Retinal pigment epithelial cell (primary cell): Measurements from ENCODE around the gene NELFE.
"Not testable (repeated sequence)": the region's sequence is repeated elsewhere in the genome, so short reads cannot be mapped to it uniquely, and the experiment has no call there.

ENCODE experiments used
- DNase-seq: peaks from one replicate; pipeline ENCODE4 v3.0.0-alpha.2; 2010; ENCODE audit warnings: low read depth
- H3K4me3 ChIP-seq: 2 replicates; pipeline ENCODE4 v1.5.1; 2011; ENCODE audit warnings: mild to moderate bottlenecking, low read length, control low read depth, moderate library complexity
- CTCF ChIP-seq: conservative IDR thresholded peaks from 2 replicates; pipeline ENCODE4 v1.5.1; 2011; ENCODE audit warnings: low read depth, low read length, control low read depth, inconsistent platforms

The NELFE gene

GRCh38 chr6:31920811-31921210 is 38.0 kb downstream of the NELFE start:
- no peak for TF ChIP-seq CTCF
- no peak for DNase-seq
- no peak overlapping the region for H3K4me3 ChIP-seq

DNA sequence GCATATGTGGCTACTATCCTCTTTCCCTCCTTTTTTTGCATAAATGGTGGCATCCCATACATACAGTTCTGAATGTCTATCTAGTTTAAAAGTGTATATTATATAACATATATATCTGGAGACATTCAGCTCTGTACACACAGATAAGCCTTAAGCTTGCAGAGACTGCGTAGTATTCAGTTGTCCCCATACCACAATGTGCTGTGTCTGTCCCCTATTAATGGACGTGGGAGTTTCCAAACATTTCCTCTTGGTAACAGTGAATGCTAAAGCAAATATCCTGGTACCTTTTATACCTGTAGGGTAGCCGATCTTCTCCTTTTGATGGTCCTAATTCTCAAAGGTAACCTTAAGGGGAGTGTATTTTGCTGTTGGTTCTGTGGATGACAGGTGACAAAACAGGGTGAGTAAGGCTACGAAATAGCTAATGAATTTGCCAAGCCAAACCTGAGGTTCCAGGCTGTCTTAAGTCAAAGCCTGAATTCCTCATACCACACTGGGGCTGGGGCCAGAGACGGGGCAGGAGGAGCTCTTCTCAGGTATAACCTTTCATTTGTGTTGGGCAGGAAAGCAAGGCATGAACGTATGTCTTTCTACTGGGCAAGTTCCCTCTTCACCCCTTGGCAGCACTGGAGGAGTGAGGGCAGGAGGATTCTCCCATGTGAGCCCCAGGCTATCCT is 39.0 kb downstream of the NELFE start:
- DNase-seq, result no peak
- TF ChIP-seq CTCF, result no peak
- no peak overlapping the region for H3K4me3 ChIP-seq

DNA sequence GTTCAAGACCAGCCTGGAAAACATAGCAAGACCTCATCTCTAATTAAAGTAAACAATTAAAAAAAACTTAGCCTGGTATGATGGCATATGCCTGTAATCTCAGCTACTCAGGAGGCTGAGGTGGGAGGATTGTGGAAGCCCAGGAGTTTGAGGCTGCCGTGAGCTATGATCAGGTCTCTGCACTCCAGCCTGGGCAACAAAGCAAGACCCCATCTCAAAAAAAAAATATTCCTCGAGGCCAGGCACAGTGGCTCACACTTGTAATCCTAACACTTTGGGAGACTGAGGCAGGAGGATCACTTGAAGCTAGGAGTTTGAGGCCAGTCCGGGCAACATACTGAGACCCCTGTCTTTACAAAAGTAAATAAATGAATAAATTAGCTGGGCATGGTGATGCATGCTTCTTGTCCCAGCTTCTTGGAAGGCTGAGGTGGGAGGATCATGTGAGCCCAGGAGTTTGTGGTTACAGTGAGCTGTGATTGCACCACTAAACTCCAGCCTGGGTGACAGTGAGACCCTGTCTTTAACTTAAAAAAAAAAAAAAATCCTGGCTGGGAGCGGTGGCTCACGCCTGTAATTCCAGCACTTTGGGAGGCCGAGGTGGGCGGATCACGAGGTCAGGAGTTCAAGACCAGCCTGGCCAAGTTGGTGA is 40.6 kb downstream of the NELFE start:
- no peak for TF ChIP-seq CTCF
- H3K4me3 ChIP-seq, result no peak overlapping the region
- no peak for DNase-seq

- DNase-seq, result no peak
- TF ChIP-seq CTCF, result no peak
- no peak overlapping the region for H3K4me3 ChIP-seq
Measured at GRCh38 chr6:31915756-31916155, 43.0 kb downstream of the NELFE start.

GRCh38 chr6:31915351-31915750 is 43.4 kb downstream of the NELFE start:
- H3K4me3 ChIP-seq, result no peak overlapping the region
- no peak for DNase-seq
- TF ChIP-seq CTCF, result no peak

DNA sequence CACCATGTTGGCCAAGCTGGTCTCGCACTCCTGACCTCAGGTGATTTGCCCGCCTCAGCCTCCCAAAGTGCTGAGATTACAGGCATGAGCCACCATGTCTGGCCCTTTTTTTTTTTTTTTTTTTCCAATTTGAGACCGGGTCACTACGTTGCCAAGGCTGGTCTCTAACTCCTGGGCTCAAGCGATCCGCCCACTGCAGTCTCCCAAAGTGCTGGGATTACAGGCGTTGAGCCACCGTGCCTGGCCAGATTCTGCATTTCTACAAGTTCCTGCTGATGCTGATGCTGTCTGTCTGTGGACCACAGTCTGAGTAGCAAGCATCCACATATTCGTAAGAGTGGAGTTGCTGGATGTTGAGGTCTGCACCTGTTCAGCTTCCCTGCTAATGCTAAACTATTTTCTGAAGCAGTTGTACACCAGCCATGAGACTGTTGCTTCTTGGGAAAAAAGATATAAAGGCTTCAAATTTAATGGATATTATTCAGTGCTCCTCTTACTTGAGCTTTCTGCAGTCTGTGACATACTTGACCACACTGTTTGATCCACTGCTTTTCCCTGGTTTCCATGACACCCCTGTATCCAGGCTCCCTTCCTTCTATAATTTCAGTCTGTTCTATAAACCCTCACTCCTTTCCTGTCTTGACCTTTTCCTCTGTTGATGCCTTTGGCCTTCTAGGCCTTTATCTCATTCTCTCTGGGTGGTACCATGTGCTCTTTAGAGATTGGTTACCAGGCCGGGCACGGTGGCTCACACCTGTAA is 46.8 kb downstream of the NELFE start:
- DNase-seq, result no peak

GRCh38 chr6:31909298-31909697 is 49.5 kb downstream of the NELFE start:
- not testable (repeated sequence) for H3K4me3 ChIP-seq, DNase-seq

More for the DNA sequence above, 46.8 kb downstream of the NELFE start:
- no peak for TF ChIP-seq CTCF
- H3K4me3 ChIP-seq, result no peak overlapping the region
